ENCODE data around the gene BIN1. TPM values are rescaled to one million over a fixed set of nuclear protein-coding genes. Genes with fewer than 3 reads are reported as not detected.

Gene BIN1
- total RNA-seq, 1 experiment from 2014 or later: 87.5 TPM

DNA sequence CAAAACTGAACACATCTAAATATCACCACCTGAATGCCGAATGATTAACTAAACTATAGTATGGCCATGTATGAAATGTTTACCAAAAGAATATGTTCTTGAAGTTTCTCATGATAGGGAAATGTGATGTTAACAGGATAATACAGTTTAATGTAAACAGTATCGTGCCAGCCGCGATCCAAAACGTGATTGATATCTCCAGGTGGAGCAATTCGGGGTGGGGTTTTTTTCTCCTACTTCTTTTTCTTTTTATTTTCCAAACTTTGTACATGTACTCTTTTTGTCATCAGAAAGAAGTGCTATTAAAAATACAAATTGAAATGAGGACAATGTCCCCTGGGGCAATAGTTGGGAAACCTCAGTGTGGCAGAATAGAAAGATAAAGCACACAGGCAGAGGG lies 4.0 kb upstream of the BIN1 start:
- Histone ChIP-seq H4K20me1 (ENCODE audit: insufficient read depth) (no peaks in the 10 kb centered on the region), H3K9me2 (ENCODE audit: insufficient read depth) (no peaks in the 10 kb centered on the region), H3K4me2 (no peak overlapping the region), H3F3A (ENCODE audit: insufficient read depth, low read depth) (peaks cover 16% of the 10 kb centered on the region; the same call in 1 of the 2 replicates), H3K36me3 (ENCODE audit: low read depth) (no peaks in the 10 kb centered on the region), H3K27ac (no peak overlapping the region), H3K27me3 (ENCODE audit: insufficient read depth, low read depth) (no peaks in the 10 kb centered on the region), H3K79me2 (ENCODE audit: low read depth) (peaks cover 7% of the 10 kb centered on the region), H2AFZ (no peak overlapping the region), H3K9me3 (ENCODE audit: insufficient read depth, low read depth) (no peaks in the 10 kb centered on the region), H3K4me3 (no peak overlapping the region), H3K4me1 (replicated peaks; ENCODE audit: insufficient read depth) (peaks cover 16% of the 10 kb centered on the region)
- intact Hi-C loops (cut with micrococcal nuclease; ENCODE audit: unreplicated experiment): no loop called here
- no TSS peak for BruUV-seq (replicated peaks)
- CTCF ChIA-PET: no interaction called here
- POLR2A ChIA-PET (ENCODE audit: unreplicated experiment): no interaction called here
- TF ChIP-seq EZH2 (IDR thresholded peaks at IDR 0.05; ENCODE audit: low read depth): no peak
- TF ChIP-seq, protein P1, sequence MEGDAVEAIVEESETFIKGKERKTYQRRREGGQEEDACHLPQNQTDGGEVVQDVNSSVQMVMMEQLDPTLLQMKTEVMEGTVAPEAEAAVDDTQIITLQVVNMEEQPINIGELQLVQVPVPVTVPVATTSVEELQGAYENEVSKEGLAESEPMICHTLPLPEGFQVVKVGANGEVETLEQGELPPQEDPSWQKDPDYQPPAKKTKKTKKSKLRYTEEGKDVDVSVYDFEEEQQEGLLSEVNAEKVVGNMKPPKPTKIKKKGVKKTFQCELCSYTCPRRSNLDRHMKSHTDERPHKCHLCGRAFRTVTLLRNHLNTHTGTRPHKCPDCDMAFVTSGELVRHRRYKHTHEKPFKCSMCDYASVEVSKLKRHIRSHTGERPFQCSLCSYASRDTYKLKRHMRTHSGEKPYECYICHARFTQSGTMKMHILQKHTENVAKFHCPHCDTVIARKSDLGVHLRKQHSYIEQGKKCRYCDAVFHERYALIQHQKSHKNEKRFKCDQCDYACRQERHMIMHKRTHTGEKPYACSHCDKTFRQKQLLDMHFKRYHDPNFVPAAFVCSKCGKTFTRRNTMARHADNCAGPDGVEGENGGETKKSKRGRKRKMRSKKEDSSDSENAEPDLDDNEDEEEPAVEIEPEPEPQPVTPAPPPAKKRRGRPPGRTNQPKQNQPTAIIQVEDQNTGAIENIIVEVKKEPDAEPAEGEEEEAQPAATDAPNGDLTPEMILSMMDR (conservative IDR thresholded peaks at IDR 0.05): no peak
- DNase-seq: no peak

DNA sequence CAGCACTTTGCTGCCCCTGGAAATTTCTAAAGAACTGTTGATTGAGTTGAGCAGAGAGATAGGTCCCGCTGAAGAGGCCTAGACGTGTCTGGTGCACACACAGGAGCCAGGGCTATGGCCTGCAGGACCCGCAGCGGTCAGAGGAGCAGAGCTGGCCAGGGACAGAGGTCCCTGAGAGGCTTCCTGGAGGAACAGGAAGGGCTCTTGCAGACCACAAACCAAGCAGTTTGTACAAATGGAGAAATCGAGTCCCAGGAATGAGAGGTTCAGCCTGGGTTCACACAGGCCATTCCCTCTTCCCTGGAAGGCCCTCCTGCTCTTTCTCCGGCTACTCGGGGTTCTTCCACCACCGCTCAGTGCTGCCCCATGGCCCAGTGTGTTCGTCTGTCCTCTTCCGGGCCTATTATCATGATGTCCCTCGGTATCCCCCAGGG lies 1.2 kb upstream of the BIN1 start:
- TSS peak; percentile 57 for BruUV-seq (replicated peaks)
- no peaks in the 10 kb centered on the region for H3K27me3 ChIP-seq (ENCODE audit: insufficient read depth, low read depth)
- H3F3A ChIP-seq (ENCODE audit: insufficient read depth, low read depth): peaks cover 16% of the 10 kb centered on the region; the same call in 1 of the 2 replicates
- H3K4me1 ChIP-seq (replicated peaks; ENCODE audit: insufficient read depth): peaks cover 40% of the 10 kb centered on the region
- no peaks in the 10 kb centered on the region for H4K20me1 ChIP-seq (ENCODE audit: insufficient read depth)
- no peak for DNase-seq
- H3K9me2 ChIP-seq (ENCODE audit: insufficient read depth): no peaks in the 10 kb centered on the region
- H3K79me2 ChIP-seq (ENCODE audit: low read depth): peaks cover 36% of the 10 kb centered on the region
- H3K36me3 ChIP-seq (ENCODE audit: low read depth): no peaks in the 10 kb centered on the region
- peak overlapping the region; percentile 96; the same call in 1 of the 2 replicates for H3K4me3 ChIP-seq
- peak overlapping the region; percentile 31 for H3K27ac ChIP-seq
- POLR2A ChIA-PET (ENCODE audit: unreplicated experiment): no interaction called here
- intact Hi-C loops (cut with micrococcal nuclease; ENCODE audit: unreplicated experiment): no loop called here
- TF ChIP-seq EZH2 (IDR thresholded peaks at IDR 0.05; ENCODE audit: low read depth): no peak
- TF ChIP-seq, protein P1 (conservative IDR thresholded peaks at IDR 0.05): no peak
- CTCF ChIA-PET: no interaction called here
- peak overlapping the region; percentile 91 for H2AFZ ChIP-seq
- peak overlapping the region; percentile 98 for H3K4me2 ChIP-seq
- H3K9me3 ChIP-seq (ENCODE audit: insufficient read depth, low read depth): no peaks in the 10 kb centered on the region

DNA sequence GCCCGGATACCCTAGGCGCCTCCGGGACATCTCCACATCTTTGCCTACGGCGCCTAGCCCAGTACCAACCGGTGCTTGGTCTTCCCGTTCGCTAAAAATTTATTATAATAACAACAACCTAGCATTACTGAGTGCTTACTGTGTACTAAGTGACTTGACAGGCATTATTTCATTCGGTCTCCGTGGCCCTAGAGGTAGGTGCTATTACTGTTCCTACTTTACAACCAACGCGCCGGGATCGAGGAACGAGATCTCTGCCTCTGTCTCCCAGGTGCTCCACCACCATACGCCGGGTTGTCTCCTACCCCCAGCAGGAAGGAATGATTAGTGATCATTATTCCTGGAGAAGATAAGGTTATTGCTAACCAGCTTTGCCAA lies 657 bp upstream of the BIN1 start:
- H3K27ac ChIP-seq: peak overlapping the region; percentile 31
- TF ChIP-seq EZH2 (IDR thresholded peaks at IDR 0.05; ENCODE audit: low read depth): no peak
- TF ChIP-seq, protein P1 (conservative IDR thresholded peaks at IDR 0.05): peak; percentile 64
- peaks cover 16% of the 10 kb centered on the region; the same call in 1 of the 2 replicates for H3F3A ChIP-seq (ENCODE audit: insufficient read depth, low read depth)
- no peaks in the 10 kb centered on the region for H3K9me3 ChIP-seq (ENCODE audit: insufficient read depth, low read depth)
- ChIA-PET POLR2A (ENCODE audit: unreplicated experiment) (interaction anchor here (0.6 to 0.8 kb wide), 5 partner anchors 40 to 303 kb away, joined by 3 to 9 read pairs (median 3); partner anchors contain the start of gene ERCC3), CTCF (interaction anchor here (0.6 to 2.3 kb wide), 4 partner anchors 32 to 60 kb away, joined by 3 to 20 read pairs (median 4); no protein-coding TSS in a partner anchor)
- peaks cover 41% of the 10 kb centered on the region for H3K79me2 ChIP-seq (ENCODE audit: low read depth)
- peak overlapping the region; percentile 91 for H2AFZ ChIP-seq
- H3K9me2 ChIP-seq (ENCODE audit: insufficient read depth): no peaks in the 10 kb centered on the region
- intact Hi-C loops (cut with micrococcal nuclease; ENCODE audit: unreplicated experiment): loop anchor here (1.0 to 2.0 kb wide), 4 partner anchors 21 to 47 kb away; no protein-coding TSS in a partner anchor
- no peaks in the 10 kb centered on the region for H4K20me1 ChIP-seq (ENCODE audit: insufficient read depth)
- no peaks in the 10 kb centered on the region for H3K36me3 ChIP-seq (ENCODE audit: low read depth)
- peak overlapping the region; percentile 98 for H3K4me2 ChIP-seq
- peaks cover 45% of the 10 kb centered on the region for H3K4me1 ChIP-seq (replicated peaks; ENCODE audit: insufficient read depth)
- H3K27me3 ChIP-seq (ENCODE audit: insufficient read depth, low read depth): no peaks in the 10 kb centered on the region
- peak overlapping the region; percentile 96 for H3K4me3 ChIP-seq
- peak in 1 of 2 experiments; percentile 54 for DNase-seq
- BruUV-seq (replicated peaks): no TSS peak

Data from PC-9 (cell line).